HG02588 (cell line): ENCODE data around the gene CSNK1D.

Source experiments
- ATAC-seq: cut with Tn5 transposase; IDR thresholded peaks from one replicate; pipeline ENCODE4 v1.9.1; 2021; ENCODE audit warnings: mild to moderate bottlenecking, moderate library complexity; ENCODE audit not compliant: unreplicated experiment

CSNK1D gene

GRCh38 chr17:82230609-82231311, 42.7 kb downstream of the CSNK1D start:
- peak; percentile 28 for ATAC-seq

DNA sequence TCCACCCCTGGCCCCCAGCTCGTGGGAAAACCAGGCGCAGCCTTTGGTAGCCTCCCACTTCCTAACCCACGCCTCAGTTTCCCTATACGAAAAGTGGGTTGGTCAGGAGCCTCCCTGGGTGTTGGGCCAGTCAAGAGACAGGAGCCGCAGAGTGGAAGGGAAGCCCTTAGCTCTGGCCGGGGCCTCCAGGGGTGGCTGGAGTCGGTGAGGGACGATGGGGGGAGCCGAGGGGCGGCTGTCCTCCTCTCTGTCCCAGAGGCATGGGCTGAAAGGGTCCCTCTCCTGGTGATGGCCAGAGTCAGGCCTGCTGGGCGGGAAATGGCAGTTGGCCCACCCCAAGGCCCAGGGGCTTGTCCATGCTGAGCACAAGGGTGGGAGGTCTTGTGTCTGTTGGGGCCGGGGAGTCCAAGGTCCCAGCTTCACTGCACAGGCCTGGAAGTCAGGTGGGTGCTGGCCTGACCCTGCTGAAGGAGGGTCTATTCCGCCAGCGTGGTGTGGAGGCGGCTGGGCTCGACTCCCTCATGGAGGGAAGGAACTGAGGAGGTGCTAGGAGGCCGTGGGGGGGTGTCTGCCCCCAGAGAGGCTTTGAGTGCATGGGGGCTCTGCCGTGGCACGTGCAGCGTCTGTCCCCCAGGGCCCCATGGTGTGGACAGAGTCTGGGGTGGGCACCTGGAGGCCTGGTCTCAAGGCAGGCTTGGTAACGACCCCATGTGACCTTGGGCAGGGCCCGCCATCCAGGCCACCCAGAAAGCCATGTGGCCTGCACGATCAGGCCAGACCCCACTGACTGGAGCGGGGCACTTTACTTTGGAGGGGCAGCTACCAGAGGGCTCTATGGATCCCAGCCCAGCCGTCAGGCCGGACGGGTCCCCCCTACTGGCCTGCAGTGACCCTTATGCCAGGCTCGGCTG, 43.5 kb downstream of the CSNK1D start:
- ATAC-seq, result no peak

DNA sequence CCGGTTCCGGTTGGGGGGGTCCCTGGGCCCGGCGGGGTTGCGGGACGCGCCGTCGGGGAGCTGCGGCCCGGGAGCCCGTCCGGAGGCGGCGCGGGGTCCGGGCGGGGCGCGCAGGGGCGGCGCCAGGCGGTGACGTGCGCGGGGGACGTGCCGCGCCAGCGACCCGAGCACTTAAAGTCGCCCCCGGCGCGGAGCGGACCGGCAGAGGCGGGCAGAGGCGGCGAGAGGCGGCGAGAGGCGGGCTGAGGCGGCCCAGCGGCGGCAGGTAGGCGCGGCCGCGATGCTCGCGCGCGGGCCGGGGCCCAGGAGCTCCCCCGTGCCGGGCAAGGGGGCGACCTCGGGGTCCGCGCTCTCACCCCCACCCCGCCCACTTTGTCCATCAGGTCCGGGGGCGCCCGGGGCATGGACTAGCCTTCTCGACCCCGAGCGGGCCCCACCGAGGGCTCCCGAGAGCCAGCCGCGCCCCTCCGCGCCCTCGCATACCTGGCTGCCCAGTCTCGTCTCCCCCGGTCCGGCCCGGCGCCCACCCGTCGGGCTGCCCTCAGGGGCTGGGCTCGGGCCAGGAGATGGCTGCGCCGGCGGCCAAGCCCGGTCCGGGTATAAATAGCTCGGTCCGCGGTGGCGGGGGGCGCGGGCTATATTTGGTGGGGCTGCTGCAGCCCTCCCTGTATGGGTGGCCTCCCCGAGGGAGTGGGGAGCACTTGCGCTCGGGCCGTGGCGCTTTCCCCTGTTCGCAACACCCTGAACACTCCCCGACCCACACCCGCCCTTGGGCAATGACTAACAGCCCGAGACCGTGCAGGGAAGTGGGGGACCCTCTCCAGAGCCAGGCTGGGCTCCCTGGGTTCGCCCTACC, 44.4 kb downstream of the CSNK1D start, which contains the start of gene SLC16A3:
TSS of gene SLC16A3 (plus strand) at position 201 of the 856 bp plus-strand sequence. CDS start 6,967 bp downstream, outside the sequence.
- ATAC-seq, result peak; percentile 42

GRCh38 chr17:82228278-82228841, 45.1 kb downstream of the CSNK1D start:
- peak; percentile 22 for ATAC-seq

DNA sequence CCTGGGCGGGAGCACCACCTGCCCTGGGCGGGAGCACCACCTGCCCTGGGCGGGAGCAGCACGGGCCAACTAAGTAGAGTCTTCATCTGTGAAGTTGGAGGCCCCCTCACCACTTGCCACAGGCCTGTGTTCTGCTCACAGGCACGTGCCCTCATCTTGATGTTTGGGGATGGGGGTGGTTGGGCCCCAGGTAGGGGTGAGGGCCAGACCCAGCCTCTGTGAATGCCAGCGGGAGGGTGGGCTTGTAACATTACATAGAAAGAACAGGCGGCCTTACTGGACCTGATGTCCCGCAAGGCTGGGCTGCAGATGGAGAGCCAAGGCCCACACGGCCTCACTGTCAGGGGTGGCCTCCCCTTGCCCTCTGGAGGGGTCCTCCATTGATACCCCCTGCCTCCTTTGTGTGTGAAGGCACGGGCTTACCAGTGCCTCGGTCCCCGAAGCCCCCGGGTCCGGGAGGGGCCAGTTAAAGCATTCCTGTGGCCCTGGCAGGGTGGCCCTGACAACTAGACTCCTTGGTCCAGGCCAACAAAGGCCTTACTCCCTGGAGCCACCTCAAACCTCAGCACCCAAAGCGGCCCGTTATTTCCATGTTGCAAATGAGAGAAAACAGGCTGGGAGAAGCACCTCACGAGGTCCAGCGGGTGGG, 45.7 kb downstream of the CSNK1D start:
- ATAC-seq, result no peak

DNA sequence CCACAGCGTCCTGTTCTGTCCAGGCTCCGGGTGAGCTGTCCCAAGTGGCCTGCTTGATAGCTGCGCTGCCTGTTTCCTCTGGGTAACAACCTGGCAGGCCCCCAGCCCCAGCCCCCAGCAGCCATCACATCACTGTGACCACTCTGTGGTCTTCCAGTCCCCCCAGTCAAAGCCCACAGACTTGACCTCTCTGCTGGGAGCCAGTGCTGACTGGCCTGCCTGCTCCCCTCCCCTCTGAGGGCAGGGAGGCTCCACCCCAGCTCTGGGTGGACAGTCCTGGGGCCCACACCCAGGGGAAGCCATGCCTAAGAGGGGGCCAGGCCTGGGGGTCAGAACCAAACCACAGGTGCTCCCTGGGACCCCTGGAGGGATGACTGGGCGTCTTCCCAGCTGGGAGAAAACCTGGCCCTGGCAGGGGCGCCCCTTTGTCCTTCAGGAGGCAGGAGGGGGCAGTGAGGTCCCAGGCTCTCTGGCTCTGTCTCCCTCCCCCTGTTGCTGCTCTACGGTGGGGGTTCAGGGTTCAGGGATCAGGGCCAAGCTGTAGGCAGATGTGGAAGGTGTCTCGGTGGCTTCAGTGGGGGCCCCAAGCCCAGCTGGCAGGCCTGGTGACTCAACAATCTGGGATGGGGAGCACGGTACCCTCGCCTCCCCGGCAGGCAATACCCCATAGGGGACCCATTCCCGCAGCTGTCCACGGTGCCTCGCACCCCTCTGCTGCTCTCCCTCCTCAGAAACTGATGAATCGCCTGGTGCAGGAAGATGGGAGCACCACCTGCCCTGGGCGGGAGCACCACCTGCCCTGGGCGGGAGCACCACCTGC, 46.5 kb downstream of the CSNK1D start:
- no peak for ATAC-seq

- no peak for ATAC-seq
These were observed 47.2 kb downstream of the CSNK1D start for GRCh38 chr17:82226146-82226808.

GRCh38 chr17:82225368-82226029, 48.0 kb downstream of the CSNK1D start:
- ATAC-seq, result no peak

GRCh38 chr17:82224666-82225065, 48.8 kb downstream of the CSNK1D start:
- no peak for ATAC-seq

- no peak for ATAC-seq
These were observed 50.0 kb downstream of the CSNK1D start for GRCh38 chr17:82223517-82223916.

DNA sequence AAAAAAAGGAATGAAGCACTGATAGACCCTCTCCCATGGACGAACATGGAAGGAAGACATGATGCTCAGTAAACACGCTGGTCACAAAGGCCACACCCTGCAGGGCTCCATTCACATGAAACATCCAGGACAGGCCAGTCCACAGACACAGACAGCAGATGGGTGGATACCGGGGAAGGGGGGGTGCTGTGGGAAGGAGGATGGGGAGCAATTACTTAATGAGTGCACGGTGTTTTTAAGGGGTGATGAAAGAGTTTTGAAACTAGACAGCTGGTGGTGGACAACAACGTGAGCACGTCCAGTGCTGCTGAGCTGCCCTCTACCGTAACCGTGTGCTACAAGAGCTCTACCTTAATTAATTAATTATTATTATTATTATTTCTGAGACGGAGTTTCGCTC, 50.7 kb downstream of the CSNK1D start:
- ATAC-seq, result no peak

DNA sequence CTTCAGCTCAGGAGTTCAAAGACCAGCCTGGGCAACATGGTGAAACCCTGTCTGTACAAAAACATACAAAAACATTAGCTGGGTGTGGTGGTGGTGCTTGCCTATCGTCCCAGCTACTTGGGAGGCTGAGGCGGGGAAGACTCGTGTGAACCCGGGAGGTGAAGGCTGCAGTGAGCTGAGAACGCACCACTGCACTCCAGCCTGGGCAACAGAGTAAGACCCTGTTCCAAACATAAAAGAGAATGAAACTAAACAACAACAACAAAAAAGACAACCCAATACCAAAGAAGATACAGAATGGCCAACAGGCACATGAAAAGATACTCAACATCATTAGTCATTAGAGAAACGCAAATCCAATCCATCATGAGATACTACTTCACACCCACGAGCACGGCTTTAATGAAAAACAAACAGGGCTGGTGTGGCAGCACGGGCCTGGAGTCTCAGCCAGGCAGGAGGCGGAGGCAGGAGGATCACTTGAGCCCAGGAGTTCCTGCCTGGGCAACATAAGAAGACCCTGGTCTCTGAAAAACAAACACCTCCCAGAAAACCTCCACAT, 52.1 kb downstream of the CSNK1D start:
- ATAC-seq, result no peak

- ATAC-seq, result no peak
These were observed 53.5 kb downstream of the CSNK1D start for GRCh38 chr17:82219753-82220709.

- ATAC-seq, result no peak
These were observed 54.4 kb downstream of the CSNK1D start for GRCh38 chr17:82219083-82219482.

DNA sequence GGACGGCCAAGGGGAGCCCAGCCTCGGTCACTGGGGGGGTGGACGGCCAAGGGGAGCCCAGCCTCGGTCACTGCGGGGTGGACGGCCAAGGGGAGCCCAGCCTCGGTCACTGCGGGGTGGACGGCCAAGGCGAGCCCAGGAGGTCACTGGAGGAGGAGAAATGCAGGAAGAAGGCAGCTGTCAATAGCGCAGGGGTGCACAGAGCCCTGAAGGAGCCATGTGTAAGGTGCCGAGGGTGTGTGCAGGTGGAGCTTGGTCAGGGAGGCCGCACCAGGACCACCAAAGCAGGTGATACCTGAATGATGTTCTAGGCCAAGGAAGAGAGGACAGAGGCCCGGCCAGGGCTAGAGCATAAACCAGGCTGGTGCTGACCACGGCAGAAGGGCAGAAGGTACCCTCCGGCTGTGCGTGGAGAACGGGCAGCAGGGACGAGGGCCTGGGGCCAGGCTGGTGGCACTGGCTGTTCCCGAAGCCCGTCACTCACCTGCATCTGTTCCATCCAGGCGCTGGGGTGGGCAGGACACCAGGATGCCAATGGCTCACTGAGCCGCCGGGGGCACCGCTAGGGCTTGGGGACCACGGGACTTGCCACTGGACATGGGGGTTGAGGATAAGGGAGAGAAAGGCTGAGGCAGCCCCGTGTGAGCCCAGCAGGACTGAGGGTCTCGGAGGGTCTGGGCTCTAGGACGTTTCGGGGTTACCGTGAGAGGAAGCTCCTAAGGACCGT, 55.0 kb downstream of the CSNK1D start:
- no peak for ATAC-seq

DNA sequence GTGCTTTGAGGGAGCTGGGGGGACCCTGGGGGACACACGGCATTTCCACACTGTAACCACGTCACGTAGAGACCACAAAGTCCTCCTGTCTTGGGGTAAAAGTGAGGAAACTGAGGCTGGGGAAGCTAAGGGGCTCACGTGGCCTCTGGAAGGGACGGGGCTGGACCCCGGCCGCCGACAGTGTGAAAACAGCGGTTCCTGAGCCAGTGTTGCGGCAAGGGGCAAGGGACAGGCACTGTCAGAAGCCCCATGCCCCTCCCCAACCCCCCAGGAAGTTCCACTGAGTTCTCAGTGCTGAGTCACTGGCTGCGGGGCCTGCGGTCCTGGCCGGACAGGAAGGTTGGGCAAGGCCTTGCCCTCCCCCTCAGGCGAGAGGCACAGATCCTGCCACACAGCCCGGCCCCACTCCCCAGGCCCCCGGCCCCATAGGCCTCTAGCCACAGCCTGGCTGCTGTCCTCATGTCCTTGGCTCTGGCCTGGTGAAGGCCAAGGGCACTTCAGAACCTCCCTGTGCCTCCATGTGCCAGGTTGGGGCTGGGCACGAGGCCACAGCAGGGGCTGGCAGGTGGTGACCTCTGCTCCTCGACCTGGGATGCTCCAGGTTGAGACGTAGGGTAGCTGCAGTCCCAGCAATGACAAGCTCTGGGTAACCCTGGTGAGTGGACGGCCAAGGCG, 55.8 kb downstream of the CSNK1D start:
- ATAC-seq, result no peak
